22Rv1 (cell line): ENCODE measurements around the gene SMAD3.

Source experiments
- CTCF ChIP-seq: fragments of 450-650 bp; IDR thresholded peaks from 2 replicates; pipeline ENCODE4 v1.5.1; 2017; ENCODE audit warnings: mild to moderate bottlenecking
- ZFX ChIP-seq: fragments of 450-650 bp; IDR thresholded peaks from 2 replicates; pipeline ENCODE4 v1.6.1; 2017; ENCODE audit warnings: antibody characterized with exemption, borderline replicate concordance

GRCh38 chr15:67173005-67173404 is 107.6 kb downstream of the SMAD3 start:
- TF ChIP-seq CTCF (no peak), ZFX (no peak)
